ENCODE data around the gene SLCO3A1.
"Not testable (repeated sequence)": the region's sequence is repeated elsewhere in the genome, so short reads cannot be mapped to it uniquely, and the experiment has no call there.

SLCO3A1 gene

DNA sequence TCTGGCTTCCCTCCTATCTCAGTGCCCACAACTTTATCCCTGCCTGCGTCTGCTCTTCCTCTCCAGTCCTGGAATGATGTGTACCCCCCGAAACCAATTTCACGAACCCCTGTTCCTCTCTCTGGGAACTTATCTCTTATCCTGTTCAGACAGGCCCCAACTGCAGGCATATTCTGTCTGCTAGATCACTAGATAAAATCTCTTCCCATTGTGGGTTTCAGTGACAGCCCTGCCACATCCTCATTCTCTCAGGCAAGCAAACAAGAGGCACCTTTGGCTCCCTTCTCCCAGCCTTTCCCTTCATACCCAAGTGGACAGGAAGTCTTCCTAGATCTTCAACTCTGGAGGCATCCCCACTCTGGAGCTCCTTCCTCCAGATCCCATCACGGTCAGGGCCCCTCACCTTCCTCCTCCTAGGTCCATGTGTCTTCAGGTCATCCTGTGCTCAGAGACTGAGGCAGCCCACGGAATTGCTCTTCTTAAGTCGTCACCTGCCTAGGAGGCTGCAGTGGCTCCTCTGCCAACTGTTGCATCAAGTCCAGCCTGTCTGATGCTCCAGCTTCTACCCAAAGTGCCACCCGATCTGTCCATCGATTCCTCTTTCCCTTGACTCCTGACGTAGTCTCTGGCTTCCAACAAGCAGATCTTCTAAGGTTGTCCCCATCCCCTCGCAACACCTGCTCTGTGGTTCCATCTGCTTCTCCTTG is 190.8 kb downstream of the SLCO3A1 start:
- no peak for DNase-seq

DNA sequence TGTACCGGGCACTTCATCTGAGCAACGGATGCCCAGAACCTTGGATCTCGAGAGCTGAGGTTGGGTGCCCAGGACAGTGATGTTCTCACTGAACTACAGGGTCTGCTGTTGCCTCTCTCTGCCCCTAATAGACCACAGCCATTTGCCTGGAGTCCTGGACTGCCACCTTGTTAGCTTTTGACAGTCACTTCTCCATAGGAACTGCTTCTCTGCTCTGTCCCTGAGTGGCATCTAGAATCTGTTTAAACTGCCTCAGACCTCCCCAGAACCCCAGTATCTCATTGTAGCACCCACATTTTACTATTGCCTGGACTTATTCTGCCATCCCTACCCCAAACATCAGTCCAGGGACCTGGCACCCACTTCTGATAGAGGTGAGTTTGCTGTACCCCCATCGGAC is 194.4 kb downstream of the SLCO3A1 start:
- DNase-seq = no peak

DNA sequence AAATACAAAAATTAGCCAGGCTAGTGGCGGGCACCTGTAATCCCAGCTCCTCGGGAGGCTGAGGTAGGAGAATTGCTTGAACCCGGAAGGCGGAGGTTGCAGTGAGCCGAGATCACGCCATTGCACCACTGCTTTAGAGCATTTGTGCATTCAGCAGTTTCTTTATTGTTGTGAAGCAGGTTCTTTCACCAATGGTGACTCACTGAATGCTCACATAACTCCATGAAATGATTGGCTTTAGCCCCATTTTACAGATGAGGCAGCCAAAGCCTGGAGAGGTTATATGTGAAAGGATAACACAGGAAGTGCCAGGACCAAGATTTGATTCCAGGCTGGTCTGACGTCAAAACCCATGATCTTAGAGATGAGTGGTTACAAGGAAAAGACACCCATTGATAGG is 195.2 kb downstream of the SLCO3A1 start:
- DNase-seq = no peak

DNA sequence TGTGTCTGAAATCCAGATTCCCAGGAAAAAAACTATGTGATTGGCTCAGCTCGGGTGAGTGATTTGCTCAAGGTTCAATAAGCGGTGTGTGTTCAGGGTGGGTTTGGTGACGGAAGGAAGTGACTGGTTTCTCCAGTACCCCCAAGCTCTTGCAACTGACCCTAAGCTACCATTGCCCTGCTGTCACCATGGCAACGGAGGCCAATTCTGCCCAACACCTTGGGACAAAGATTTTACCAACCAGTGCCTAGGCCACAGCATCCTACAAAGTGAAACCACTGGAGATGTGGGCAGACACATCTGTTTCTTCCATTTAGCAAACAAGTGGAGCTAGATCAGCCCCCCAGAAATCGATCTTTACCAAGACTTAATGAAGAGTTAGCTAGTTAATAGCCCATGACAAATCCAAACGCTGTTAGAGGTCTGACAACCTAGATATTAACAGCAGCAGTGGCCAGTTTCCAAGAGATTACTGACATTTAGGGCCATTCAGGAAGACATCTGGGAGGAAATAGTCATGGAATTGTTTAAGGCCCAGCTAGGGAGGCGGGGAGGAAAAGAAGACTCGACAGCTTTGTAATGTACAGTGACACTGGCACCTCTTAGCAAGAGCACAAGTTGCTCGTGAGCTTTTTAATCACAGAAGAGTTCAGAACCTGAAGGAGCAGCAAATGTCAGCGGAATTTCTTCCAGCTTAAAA is 195.9 kb downstream of the SLCO3A1 start:
- DNase-seq = no peak

DNA sequence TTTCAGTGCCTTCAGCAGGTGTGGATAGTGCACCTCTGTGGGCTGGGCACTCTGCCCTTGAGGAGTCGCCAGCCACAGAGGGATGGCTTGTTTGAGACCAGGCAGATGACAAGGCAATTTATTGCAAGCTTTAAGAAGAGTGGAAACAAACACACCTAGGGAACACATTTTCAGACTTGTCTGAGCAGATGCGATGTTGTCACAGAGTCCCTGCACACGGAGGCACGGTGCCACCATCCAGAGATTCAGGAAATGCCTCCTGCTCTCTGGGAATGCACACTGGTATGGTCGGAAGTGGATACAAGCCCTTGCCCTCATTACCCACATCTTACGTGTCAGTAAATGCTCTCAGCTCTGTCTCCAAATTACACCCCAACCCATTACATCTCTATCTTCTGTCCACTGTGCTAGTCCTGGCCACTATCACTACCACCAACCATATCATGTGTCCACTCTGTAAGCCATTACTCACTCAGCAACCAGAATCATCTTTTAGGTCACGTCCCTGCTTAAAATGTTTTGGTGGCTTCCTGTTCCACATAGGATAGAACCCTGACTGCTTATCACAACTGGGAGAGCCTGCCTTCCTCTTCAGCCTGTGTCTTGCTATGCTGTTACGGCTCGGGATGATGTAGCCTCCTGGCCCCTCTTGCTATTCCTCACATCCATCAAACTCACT is 196.9 kb downstream of the SLCO3A1 start:
- DNase-seq = no peak

DNA sequence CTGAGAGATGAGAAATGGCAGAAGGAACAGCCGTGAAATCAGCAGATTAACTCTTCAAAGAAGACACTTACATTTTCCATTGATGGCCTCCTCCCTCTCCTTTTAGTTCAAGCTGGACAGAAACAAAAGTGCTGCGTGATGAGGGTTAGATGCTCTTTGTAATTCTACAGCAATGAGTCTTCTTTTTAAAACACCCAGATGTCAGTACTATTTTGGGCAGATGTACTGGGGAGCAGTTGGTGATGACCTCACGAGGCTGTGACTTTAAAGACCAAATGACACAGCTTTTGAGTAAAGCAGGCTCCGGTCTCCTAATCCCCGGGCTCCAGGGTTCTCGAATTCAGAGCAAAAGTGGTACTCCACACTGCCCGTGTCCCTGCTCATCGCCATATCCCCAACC is 198.2 kb downstream of the SLCO3A1 start:
- DNase-seq = no peak

DNA sequence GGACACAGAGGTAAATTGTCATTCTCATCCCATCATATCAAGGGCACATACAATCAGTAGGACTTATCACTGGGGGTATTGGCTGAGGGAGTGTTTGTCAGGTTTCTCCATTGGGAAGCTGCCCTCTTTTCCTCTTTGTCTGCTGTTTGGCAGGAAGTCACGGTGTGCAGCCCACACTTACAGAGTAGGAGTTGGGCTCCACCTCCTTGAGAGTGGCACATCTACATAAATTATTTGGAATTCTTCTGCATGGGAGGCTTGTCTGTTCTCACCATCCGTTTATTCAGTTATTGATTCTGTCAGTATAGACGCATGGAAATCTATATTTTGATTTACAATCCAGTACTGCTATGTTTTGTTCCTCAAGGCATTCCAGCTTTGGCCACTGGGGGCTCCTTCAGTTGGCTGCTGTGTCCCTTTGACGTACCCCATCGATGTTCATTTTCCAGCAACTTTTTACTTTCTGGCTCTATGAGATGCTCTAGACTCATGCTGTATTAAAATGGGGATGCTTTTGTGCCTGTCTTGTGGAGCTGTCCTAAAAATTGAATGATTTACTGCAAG is 200.3 kb downstream of the SLCO3A1 start:
- DNase-seq = no peak

DNA sequence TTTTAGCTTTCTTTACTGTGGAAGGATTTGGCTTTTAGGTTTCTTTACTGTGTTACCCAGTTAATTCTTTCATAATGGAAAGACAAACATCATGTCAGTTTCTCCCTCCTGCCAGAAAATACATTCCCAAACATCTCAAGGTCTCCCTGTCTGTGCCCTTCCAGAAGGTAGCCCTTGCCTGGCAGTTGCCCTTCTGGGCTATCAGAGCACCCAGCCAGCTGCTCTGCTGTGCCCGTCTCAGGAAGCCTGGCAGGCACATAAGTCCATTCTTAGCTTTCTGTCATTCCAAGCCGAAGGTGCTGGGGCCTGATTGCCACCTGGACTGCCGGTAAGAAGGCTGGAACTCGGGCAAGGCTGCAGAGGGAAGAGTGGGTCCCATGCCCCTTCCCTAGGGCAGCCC is 203.4 kb downstream of the SLCO3A1 start:
- no peak for DNase-seq

DNA sequence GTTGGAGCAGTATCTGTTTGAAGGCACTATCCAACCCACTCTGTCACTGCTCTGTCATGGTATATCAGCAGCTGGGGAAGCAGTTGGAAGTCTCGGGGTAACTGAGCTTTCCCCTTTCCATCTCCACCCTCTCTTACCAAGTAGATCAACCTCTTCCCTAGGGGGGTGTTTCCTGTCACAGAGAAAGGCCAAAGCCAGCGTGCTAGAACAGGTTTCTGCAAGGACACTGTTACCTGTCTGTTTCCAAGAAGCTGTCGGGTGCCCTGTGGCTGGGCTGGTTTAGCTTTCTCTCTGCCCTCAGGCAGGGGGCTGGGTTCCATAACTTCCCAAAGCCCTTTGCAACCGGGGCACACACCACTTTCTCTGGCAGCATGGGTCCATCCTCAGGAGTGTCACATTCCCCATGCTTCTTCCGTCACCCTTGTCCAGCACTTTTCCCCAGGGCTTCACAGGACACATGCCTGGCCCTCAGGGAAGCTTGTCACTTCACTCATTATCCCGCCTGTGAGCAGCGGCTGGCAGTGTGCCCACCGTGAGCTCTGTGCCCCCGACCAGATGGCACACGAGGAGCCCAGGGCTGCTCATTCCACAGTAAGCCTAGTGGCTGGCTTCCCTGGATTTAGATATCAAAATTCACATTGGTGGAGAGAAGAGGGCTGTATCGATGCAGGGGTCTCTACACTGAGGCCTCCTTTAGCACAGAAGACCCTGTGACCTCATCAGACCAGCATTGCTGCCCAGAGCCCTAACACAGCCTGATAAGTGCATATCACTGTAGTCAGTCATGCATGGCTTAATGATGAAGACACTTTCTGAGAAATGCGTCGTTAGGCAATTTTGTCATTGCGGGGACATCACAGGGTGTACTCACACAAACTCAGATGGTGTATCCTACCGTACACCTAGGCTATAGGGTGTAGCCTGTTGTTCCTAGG is 205.8 kb downstream of the SLCO3A1 start:
- no peak for DNase-seq

DNA sequence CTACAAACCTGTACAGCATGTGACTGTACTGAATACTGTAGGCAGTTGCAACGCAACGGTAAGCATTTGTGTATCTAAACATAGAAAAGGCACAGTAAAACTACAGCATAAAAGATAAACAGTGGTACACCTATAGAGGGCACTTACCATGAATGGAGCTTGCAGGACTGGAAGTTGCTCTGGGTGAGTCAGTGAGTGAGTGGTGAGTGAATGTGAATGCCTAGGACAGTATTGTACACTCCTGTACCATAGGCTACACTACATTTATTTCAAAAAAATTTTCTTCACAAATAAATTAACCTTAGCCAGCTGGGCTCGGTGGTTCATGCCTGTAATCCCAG is 206.4 kb downstream of the SLCO3A1 start:
- DNase-seq = not testable (repeated sequence)

DNA sequence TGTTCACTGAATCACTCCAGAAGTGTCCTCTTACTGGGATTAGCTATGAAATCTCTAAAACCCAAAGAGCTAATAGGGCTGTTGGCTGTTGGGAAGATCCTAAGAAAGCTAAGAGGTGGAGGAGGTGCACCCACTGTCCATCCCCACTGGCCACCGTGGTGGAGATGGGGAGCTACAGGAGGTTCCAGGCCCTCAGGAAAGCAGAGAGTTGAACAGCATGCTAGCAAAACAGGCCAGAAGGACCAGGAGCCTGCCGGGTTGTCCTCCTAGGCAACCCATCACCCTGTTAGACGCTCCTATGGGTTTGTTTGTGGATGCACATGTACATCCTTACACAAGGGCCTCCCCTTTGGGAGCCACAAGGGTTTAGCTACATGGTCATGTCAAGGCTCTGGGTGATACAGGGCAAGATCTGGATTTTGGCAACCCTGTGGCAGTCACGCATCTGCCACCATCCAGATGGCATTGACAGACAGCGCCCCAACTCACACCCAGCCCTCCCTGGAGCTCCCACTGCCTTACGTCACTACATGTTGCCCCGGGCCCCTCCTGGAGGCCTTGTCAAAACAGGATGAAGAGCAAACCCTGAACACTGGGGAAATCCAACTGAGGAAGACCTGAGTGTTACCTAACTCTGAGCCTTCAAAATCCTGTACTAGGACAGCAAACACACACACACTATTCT is 208.1 kb downstream of the SLCO3A1 start:
- no peak for DNase-seq

DNA sequence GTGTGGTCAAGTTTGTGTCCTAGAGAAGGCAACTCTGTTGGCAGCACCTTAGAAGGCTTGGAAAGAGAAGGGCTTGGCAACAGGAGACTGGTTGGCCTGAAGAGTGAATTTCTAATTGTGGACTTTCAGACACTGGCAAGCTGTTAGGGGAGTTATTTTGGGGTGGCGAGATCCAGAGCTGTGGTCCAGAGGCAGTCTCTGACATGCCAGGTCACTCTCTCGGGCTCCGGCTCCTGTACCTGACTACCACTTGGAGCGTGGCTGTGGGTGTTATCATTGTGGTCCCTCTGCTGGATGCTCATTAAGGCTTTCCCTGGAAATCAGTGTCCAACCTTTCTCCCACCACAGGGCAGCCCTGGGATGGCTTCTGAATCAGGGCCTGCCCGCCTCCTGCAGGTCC is 209.0 kb downstream of the SLCO3A1 start:
- DNase-seq = no peak

DNA sequence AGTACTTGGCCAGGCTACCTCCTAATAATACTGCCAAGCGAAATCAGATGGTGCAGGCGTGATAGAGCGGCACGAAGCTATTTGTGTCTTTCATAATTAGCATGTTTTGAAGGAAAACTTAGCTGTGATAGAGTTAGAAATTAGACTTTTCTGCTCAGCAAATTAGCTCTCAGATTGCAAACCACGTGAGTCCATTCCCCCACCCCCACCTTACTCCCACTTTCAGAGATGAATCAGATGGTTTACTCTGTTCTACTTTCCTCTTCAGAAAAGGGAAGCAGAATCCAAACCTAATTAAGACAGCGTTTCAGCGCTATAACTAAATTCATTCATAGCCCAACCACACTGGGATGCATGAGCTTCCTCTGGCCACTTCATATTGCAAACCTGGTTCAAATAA is 214.6 kb downstream of the SLCO3A1 start:
- peak; percentile 29 to 57 for DNase-seq

DNA sequence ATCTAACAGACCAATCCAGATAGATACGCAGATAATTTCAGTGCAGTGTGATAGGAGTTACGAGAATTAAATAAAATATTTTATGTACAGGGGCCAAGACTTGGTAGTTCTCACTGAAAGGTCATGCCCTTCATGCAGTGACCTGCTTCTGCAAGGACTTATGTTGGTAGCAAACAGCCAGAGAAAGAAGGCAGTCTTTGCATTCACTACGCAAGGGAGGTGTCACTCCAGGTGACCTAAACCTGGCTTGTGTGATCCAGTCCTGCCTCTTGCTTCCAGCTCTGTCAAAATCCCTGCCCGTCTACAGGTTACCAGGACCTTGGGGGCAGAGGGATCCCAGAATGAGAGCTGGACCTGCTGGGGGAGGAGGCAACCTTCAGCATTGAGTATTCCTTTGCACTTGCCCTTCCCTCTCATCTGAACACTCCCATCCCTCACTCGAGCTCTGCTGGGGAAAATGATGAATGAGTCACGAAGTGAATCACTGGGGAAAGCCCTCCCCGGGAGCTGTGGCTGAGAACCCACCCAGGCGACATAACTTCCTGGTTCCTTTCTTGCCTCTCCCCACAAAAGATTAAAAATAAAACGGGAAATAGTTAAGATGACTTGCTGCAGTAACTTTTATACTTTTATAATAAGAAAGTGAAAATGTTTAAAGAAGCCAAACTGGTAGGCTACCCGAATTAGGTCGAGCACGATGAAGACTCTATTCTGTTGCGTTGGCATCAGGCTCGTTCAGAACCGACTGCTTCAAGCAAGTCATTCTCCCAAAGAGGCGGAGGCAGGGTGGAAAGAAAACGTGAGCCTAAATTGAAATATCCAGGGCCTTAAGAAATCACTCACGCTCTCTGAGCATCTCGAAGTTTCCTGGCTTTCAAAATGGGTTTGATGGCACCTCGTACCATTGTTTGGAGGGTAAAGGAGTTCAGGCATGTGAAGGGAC is 216.1 kb downstream of the SLCO3A1 start:
- peak; percentile 48 to 53 for DNase-seq

DNA sequence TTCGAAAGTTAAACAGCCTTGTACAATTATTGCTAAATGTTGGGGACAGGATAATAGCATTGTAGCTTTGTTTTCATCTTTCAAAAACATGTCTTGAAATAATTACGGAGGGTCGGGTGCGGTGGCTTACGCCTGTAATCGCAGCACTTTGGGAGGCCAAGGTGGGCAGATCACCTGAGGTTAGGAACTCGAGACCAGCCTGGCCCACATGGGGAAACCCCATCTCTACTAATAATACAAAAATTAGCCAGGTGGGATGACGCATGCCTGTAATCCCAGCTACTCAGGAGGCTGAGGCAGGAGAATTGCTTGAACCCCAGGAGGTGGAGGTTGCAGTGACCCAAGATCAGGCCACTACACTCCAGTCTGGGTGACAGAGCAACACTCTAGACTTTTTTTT is 216.7 kb downstream of the SLCO3A1 start:
- DNase-seq = not testable (repeated sequence)

DNA sequence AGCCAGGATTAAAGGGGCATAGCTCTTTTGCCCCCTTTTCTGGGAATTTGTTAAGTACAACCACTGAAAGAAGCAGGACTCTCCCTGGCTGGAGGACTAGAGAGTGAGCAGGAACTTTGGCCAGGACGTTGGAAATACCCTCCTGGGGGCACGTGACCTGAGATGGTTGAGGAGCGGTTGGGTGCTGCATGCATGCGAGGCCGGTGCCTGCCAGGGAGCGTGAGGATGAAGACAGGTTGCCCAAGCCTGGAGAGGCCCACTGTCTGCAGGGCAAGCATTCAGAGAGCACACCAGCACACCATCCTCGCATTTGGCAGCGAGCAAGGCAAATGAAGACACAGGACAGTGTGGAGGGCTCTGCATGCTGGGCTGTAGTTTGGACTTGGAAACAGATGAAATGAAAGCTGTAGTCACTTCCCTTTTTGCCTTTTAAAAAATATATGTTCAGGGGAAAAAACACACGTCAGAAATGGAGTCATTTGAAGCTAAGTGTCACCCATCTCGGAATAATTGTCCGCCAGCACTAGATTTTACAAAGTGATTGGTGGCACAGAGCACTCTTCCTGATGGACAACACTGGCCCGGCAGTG is 217.6 kb downstream of the SLCO3A1 start:
- no peak for DNase-seq

DNA sequence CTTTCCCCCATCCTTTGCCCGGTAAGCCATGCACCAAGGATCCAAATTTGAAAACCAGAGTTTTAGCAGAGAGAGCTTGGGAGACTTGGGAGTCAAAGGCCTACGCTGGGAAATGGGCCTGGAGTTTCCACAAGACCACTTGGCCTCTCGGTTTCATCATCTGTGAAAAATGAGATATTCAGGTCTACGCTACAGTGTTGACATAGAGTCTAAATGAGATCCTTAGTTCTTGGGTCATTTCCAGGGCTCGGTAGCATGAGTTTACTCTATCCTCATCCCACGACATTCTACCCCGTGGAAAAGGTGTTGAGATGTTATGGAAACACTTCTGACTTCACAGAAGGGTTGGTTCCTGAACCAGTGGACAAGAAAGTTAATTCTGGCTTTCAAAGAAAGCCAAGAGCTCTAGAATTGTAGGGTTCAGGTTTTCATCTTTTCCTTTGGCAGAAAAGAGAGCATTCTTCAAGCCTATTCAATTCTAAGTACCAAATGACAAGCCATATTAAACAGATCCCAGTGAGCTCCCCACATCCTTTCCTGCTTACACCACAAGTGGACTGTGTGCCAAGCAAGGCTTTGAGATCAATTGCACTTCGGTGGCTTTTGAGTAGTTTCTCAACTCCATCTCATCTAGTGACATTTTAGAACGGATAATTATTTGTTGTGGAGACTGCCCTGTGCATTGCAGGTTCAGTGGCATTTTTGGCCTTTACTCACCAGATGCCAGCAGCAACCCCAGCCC is 219.7 kb downstream of the SLCO3A1 start:
- no peak for DNase-seq

DNA sequence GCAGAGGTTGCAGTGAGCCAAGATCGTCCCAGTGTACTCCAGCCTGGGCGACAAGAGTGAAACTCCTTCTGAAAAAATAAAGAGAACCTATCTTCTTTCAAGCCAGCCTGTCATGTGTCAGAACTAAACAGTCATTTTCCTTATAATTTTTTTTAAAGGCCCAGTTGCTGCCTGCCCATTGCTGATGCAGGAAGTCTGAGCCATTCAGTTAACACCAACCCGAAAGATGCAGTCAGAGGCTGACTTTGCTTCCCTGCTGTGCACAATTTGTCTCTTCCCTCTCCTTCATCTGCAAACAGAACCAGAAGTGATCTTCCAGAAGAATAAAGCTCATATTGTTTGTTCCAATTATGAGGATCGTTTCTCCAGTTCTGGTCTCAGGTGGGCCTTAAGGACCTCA is 220.6 kb downstream of the SLCO3A1 start:
- DNase-seq = no peak

DNA sequence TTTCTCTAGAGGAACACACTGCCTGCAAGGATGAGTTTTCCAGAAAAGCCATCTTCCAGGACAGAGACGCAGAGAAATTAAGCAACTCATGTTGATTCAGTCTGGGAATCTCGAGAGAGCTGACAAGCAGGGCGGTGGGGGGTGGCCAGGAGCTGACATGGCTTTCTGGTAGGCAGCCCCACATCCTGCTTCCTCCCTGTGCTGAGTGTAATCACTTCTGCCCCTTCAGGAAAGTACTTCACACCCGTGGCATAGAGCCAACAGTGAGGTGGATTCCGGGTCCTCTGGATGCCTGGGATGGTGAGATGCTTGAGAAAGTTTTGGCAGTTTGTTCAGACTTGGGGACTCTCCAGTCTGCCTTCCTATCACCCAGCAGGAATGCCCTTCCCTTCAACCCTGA is 221.1 kb downstream of the SLCO3A1 start:
- no peak for DNase-seq

DNA sequence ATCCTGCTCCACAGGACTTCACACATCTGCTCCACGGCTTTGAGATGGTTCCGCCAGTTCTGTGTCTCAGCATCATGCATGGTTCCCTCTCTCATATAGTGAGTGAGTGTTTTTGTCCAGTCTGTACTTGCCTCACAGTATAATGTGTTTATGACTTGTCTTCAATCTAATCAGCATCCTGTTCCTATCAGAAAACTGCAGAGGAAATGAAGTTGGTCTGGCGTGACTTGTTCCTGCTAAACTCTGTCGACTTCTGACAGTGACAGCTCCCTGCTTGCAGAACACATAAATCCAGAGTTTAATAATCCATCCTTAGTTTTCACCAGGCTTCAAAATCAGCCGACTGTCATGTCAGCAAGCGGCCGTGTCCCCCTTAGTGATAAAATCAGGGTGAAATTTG is 222.3 kb downstream of the SLCO3A1 start:
- no peak for DNase-seq
